SU-DHL-6 (cell line): ENCODE data around the gene KRT36.

ENCODE experiments used
- EZH2phosphoT487 ChIP-seq: fragments of 200-600 bp; sonication (generic), shearing (Covaris generic); conservative IDR thresholded peaks from 2 replicates; pipeline ENCODE4 v1.6.1; 2018; ENCODE audit warnings: mild to moderate bottlenecking, antibody characterized with exemption, low read length, moderate library complexity, mixed read lengths
- TF ChIP-seq, protein P1 (sequence below): fragments of 200-600 bp; sonication (generic); IDR thresholded peaks from one replicate; pipeline ENCODE4 v1.5.1; 2017; ENCODE audit warnings: antibody characterized with exemption, mild to moderate bottlenecking, low read length, moderate library complexity; ENCODE audit not compliant: insufficient read depth, poor library complexity, severe bottlenecking

DNA sequence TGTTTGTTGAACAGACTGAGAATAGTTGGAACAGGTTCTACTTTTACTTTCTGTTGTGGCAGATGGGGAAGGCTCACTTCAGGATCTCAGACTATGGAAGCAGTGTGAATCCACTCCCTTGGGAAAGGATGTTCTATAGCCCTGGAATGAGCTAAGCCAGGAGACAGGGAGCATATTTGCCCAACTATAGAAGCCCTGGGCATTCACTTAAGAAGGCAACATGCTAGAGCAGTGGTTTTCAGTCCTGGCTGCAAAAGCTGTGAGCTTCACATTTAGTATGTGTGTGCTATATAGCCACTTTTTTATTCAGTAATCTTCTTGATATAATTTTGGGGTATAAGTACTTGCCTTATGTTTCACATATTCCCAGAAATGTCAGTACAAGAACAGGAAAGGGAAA, 21.4 kb downstream of the KRT36 start:
- TF ChIP-seq, protein P1, sequence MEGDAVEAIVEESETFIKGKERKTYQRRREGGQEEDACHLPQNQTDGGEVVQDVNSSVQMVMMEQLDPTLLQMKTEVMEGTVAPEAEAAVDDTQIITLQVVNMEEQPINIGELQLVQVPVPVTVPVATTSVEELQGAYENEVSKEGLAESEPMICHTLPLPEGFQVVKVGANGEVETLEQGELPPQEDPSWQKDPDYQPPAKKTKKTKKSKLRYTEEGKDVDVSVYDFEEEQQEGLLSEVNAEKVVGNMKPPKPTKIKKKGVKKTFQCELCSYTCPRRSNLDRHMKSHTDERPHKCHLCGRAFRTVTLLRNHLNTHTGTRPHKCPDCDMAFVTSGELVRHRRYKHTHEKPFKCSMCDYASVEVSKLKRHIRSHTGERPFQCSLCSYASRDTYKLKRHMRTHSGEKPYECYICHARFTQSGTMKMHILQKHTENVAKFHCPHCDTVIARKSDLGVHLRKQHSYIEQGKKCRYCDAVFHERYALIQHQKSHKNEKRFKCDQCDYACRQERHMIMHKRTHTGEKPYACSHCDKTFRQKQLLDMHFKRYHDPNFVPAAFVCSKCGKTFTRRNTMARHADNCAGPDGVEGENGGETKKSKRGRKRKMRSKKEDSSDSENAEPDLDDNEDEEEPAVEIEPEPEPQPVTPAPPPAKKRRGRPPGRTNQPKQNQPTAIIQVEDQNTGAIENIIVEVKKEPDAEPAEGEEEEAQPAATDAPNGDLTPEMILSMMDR: no peak
- no peak for TF ChIP-seq EZH2phosphoT487
